ENCODE data around the gene HAPLN2. TPM values are rescaled to one million over a fixed set of nuclear protein-coding genes. Genes with fewer than 3 reads are reported as not detected.

HAPLN2 gene
- total RNA-seq, 1 donor from 2014 or later, result not detected

DNA sequence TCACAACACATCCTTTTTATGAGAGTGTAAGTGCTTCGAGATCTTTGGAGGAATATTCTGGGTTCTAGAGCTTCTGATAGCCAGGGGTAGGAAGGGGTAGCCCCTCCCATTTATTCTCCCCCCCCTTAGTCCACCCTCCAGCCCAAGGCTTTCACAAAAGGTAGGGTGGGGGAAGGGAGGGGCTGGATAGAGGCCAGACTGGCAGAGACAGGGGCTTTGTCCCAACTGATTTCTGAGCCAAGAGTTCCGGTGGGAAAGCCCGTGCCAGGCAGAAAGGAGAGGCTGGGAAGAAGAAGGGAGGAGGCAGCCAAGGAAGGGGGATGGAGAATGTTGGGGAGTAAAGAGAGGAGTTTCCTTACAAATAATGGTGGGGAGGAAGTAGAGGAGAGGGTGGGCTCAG, 25.8 kb downstream of the HAPLN2 start:
- no peak for DNase-seq

GRCh38 chr1:156645666-156646065, 26.5 kb downstream of the HAPLN2 start:
- no peak for DNase-seq

DNA sequence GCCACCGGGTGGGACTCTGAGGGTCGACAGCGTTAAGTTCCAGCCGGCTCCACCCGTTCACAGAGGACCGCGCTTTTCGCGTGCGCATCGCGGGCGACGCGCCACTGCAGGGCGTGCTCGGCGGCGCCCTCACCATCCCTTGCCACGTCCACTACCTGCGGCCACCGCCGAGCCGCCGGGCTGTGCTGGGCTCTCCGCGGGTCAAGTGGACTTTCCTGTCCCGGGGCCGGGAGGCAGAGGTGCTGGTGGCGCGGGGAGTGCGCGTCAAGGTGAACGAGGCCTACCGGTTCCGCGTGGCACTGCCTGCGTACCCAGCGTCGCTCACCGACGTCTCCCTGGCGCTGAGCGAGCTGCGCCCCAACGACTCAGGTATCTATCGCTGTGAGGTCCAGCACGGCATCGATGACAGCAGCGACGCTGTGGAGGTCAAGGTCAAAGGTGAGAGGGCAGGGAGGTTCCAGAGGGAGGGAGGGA, 27.6 kb downstream of the HAPLN2 start:
- DNase-seq, result no peak

DNA sequence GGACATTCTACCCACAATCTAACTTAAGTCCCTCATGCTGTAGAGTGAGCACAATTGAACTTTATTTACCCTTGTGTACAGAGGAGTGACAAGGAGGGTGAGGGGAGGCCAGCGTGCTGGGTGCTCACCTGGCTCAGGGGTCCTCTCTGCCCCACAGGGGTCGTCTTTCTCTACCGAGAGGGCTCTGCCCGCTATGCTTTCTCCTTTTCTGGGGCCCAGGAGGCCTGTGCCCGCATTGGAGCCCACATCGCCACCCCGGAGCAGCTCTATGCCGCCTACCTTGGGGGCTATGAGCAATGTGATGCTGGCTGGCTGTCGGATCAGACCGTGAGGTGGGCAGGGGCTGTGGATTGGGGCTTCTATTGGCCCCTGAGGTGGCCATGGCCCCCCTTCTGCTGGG, 28.1 kb downstream of the HAPLN2 start:
- no peak for DNase-seq

DNA sequence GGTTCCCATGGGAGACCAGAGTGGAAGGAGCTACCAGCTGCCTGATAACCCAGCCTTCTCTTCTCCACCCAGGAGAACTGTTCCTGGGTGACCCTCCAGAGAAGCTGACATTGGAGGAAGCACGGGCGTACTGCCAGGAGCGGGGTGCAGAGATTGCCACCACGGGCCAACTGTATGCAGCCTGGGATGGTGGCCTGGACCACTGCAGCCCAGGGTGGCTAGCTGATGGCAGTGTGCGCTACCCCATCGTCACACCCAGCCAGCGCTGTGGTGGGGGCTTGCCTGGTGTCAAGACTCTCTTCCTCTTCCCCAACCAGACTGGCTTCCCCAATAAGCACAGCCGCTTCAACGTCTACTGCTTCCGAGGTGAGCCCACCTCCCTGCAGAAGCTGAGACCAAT, 29.3 kb downstream of the HAPLN2 start:
- DNase-seq, result no peak

DNA sequence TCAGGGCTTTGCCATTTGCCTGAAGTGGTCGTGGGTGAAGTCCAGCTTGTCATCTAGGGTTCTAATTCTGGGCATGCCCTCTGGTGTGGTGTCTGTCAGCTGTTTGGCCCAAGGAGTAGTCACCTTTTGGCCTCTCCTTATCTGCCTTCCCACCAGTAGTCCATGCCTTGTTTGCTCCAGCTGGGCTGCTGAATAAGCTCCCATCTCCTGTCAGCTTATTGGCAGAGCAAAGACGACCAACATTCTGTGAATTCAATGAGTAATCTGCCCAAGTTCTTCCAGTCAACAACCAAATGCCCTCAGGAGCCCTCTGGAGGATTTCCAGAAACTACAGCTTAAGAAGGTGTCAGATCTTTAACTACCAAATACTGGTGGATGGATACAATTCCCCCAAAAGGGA, 29.7 kb downstream of the HAPLN2 start:
- DNase-seq, result no peak

DNA sequence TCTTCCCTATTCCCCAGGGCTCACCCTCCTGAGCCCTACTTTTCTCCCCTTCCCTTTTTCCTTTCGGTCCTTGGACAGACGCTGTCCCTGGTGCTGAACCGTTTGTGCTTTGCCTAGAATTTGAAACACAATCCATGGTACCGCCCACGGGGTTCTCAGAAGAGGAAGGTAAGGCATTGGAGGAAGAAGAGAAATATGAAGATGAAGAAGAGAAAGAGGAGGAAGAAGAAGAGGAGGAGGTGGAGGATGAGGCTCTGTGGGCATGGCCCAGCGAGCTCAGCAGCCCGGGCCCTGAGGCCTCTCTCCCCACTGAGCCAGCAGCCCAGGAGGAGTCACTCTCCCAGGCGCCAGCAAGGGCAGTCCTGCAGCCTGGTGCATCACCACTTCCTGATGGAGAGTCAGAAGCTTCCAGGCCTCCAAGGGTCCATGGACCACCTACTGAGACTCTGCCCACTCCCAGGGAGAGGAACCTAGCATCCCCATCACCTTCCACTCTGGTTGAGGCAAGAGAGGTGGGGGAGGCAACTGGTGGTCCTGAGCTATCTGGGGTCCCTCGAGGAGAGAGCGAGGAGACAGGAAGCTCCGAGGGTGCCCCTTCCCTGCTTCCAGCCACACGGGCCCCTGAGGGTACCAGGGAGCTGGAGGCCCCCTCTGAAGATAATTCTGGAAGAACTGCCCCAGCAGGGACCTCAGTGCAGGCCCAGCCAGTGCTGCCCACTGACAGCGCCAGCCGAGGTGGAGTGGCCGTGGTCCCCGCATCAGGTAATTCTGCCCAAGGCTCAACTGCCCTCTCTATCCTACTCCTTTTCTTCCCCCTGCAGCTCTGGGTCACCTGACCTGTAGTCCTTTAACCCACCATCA, 33.1 kb downstream of the HAPLN2 start:
- no peak for DNase-seq

DNA sequence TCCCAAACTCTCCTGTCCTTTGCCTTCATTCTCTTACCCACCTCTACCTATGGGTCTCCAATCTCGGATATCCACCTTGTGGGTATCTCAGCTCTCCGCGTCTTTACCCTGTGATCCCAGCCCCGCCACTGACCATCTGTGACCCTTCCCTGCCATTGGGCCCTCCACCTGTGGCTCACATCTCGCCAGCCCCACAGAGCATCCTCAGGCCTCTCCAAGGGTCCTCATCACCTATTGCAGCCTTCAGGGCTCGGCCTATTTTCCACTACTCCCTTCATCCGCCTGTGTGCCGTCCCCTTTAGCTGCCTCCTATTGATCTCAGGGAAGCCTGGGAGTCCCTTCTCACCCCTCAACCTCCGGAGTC, 33.8 kb downstream of the HAPLN2 start:
- no peak for DNase-seq

- DNase-seq, result no peak
Measured at GRCh38 chr1:156654700-156655099, 35.5 kb downstream of the HAPLN2 start.

DNA sequence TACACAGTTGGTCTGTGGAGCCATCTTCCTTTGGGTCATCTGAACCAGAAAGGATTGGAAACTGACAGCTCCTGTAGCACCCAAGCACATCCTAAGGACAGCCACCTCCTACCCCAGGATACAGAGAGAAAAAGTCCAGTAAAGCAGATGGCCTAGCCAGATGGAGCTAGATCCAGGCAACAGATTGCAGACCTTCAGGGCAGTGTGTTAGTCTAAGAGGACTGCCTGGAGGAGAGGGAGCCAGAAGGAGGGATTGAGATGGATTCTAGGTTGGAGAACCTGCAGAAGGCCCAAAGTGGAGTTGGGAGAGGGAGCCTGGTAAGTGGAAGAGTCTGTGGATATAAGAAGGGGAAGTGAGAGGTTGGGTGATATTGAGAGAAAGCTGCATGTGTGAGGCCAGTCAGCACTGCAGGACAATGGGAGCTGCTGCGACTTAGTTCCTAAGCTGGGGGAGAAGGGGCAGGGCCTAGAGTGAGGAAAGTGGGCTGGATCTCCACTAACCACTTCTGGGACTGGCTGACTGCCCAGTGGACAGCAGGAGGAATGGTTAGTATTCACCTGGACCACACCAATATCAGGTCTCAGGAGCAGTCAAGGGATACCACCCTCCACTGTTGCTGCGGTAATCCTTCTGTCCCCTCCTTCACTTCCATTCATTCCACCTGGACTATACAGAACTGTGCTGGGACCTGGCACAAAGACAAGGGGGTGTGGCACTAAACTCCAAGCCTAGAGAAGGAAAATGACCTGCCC, 36.1 kb downstream of the HAPLN2 start:
- no peak for DNase-seq

GRCh38 chr1:156655904-156656516, 36.8 kb downstream of the HAPLN2 start:
- DNase-seq, result no peak

DNA sequence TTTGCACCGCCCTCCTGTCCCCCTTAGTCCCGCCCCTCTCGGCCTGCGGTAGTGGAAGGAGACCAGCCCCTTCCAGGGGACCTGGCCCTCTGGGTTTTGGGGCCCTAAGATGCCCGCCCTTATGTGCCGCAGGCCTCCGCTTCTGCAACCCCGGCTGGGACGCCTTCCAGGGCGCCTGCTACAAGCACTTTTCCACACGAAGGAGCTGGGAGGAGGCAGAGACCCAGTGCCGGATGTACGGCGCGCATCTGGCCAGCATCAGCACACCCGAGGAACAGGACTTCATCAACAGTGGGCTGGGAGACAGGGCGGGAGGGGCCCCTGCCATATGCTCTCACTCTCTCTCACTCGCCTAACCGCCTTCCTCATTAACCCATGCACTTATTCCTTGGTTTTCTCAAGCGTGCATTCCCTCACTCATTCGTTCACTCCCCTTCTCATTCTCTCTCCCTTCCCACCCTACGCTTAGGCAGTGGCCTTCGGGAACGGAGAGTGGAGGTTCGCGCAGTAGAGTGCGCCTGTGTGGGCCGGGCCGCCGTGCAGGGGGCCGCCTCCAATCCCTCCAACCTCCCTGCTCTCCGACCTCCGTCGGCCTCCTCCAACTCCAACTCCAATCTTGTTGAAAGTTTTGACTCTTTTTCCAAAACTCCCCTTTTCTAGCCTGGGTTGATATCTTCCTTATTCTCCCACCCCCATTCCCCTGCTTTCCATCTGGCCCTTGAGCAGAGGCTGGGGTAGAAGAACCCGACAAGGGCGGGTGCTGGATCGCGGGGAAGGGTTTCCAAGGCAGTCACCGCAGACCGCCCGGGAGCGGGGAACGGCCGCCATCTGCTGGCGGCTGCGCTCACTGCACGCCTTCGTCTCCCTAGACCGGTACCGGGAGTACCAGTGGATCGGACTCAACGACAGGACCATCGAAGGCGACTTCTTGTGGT, 37.9 kb downstream of the HAPLN2 start:
- DNase-seq, result peak; percentile 65

DNA sequence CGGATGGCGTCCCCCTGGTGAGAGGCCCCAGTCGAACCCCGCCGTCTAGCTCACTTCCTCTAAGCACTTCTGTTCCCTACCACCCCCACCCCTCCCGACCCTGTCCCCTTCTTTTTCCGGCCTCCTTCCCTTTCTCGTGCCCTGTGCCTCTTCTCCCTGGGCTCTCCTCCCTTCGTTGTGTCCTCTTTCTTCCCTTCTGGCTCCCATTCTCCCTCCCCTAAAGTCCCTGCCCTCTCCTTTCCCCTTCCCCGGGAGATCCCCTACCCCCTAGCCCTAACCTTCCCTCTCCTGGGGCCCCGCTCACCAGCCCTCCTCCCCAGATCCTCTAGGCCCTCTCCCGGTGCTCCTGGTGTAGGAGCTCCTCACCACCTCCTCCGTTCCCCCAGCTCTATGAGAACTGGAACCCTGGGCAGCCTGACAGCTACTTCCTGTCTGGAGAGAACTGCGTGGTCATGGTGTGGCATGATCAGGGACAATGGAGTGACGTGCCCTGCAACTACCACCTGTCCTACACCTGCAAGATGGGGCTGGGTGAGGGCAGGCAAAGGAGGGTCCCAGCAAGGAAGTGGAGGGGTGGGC, 38.6 kb downstream of the HAPLN2 start:
- no peak for DNase-seq

GRCh38 chr1:156658496-156658895, 39.3 kb downstream of the HAPLN2 start:
- no peak for DNase-seq

GRCh38 chr1:156658945-156659574, 39.8 kb downstream of the HAPLN2 start:
- DNase-seq, result no peak

- DNase-seq, result no peak
Measured at GRCh38 chr1:156659661-156659987, 40.4 kb downstream of the HAPLN2 start.

GRCh38 chr1:156659988-156660751, 41.0 kb downstream of the HAPLN2 start:
- peak; percentile 89 for DNase-seq

- no peak for DNase-seq
Measured at GRCh38 chr1:156660752-156661112, 41.5 kb downstream of the HAPLN2 start.

- DNase-seq, result peak; percentile 67
Measured at GRCh38 chr1:156662005-156662799, 43.0 kb downstream of the HAPLN2 start.

DNA sequence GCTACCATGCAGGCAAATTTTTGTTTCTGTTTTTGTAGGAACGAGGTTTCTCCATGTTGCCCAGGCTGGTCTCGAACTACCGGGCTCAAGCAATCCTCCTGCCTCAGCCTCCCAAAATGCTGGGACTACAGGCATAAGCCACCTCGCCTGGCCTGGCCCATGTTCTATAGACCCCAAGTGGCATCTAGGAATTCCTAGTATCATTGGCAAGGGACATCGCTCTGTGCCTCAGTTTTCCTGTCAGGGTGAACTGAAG, 43.5 kb downstream of the HAPLN2 start:
- no peak for DNase-seq

Measured in occipital lobe (tissue), 2 donors.